Osteocyte (in vitro differentiated cells): ENCODE measurements around the gene CLIP4. TPM values are rescaled to one million over a fixed set of nuclear protein-coding genes. Genes with fewer than 3 reads are reported as not detected.
A peak's percentile ranks its signal among the peaks of the same experiment; 100 is the strongest.
"Not testable (repeated sequence)": the region's sequence is repeated elsewhere in the genome, so short reads cannot be mapped to it uniquely, and the experiment has no call there.

Source experiments
- DNase-seq: peaks from one replicate; pipeline ENCODE4 v3.0.0; 2021; ENCODE audit warnings: mixed read lengths; ENCODE audit not compliant: unreplicated experiment; ENCODE audit errors: extremely low spot score
- H3K27ac Mint-ChIP-seq: one replicate; pipeline ENCODE4 v1.8.0; 2021; ENCODE audit warnings: mild to moderate bottlenecking, mixed read lengths; ENCODE audit not compliant: unreplicated experiment
- H3K27me3 Mint-ChIP-seq: one replicate; pipeline ENCODE4 v1.8.0; 2021; ENCODE audit warnings: mixed read lengths; ENCODE audit not compliant: unreplicated experiment
- H3K36me3 Mint-ChIP-seq: one replicate; pipeline ENCODE4 v1.8.0; 2021; ENCODE audit warnings: mixed read lengths; ENCODE audit not compliant: unreplicated experiment
- H3K4me1 Mint-ChIP-seq: one replicate; pipeline ENCODE4 v1.8.0; 2021; ENCODE audit warnings: mixed read lengths; ENCODE audit not compliant: unreplicated experiment
- H3K4me3 Mint-ChIP-seq: one replicate; pipeline ENCODE4 v1.8.0; 2021; ENCODE audit warnings: mild to moderate bottlenecking, moderate library complexity, mixed read lengths; ENCODE audit not compliant: unreplicated experiment
- H3K9me3 Mint-ChIP-seq: one replicate; pipeline ENCODE4 v1.8.0; 2021; ENCODE audit warnings: mixed read lengths; ENCODE audit not compliant: unreplicated experiment
- total RNA-seq: library from RNA; stranded (reverse); gene quantifications from 2 replicates; pipeline ENCODE4 v1.2.1, GENCODE V29; 2021
- TF ChIP-seq, protein P1 (sequence below): fragments of 200-600 bp; sonication (generic); IDR thresholded peaks from 2 replicates; pipeline ENCODE4 v1.5.0; 2021; ENCODE audit warnings: antibody characterized with exemption, mild to moderate bottlenecking, moderate library complexity

Gene CLIP4
- total RNA-seq, 1 donor from 2014 or later = 24.6 TPM

DNA sequence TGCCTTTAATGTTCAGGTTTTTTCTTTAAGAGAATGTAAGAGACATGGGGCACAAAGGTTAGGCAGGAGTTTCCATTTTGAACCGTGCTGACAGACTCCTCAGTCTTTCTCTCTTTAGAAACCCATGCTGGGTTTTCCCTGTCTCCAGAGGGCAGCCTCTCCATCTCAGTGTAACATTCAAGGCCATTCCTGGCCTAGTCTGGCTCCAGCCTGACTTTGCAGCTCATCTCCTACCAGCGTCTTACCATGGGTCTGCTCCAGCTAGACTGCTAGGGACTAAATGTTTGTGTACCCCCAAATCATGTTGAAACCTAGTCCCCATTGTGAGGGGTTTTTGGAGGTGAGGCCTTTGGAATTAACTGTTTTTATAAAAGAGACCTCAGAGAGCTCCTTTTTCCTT is 9.8 kb upstream of the CLIP4 start:
- no peak overlapping the region for H3K4me3 Mint-ChIP-seq
- no peak for DNase-seq
- H3K36me3 Mint-ChIP-seq = no peaks in the 10 kb centered on the region
- TF ChIP-seq, protein P1, sequence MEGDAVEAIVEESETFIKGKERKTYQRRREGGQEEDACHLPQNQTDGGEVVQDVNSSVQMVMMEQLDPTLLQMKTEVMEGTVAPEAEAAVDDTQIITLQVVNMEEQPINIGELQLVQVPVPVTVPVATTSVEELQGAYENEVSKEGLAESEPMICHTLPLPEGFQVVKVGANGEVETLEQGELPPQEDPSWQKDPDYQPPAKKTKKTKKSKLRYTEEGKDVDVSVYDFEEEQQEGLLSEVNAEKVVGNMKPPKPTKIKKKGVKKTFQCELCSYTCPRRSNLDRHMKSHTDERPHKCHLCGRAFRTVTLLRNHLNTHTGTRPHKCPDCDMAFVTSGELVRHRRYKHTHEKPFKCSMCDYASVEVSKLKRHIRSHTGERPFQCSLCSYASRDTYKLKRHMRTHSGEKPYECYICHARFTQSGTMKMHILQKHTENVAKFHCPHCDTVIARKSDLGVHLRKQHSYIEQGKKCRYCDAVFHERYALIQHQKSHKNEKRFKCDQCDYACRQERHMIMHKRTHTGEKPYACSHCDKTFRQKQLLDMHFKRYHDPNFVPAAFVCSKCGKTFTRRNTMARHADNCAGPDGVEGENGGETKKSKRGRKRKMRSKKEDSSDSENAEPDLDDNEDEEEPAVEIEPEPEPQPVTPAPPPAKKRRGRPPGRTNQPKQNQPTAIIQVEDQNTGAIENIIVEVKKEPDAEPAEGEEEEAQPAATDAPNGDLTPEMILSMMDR = no peak
- H3K27ac Mint-ChIP-seq = no peak overlapping the region
- H3K9me3 Mint-ChIP-seq = no peaks in the 10 kb centered on the region
- H3K4me1 Mint-ChIP-seq = peaks cover 10% of the 10 kb centered on the region
- H3K27me3 Mint-ChIP-seq = no peaks in the 10 kb centered on the region

DNA sequence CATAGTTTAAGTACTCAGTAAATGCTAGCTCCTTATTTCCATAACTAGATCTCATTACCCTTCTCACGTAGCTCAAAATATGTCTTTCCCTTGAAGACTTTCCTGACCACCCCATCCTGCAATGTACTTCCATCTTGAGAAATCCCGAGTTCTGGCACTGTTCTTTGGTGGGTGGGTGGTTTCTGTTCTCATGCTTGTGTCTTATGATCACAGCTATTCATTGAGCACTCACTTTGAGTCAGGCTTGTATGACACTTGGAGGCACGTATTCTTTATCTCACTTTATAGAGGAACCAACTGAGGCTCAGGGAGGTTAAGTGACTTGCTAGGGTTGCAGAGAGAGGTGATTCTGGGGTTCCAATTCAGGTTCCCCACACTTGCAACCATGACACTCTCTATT is 9.0 kb upstream of the CLIP4 start:
- Mint-ChIP-seq H3K27me3 (no peaks in the 10 kb centered on the region), H3K36me3 (no peaks in the 10 kb centered on the region), H3K4me3 (no peak overlapping the region), H3K27ac (no peak overlapping the region), H3K9me3 (no peaks in the 10 kb centered on the region), H3K4me1 (peaks cover 10% of the 10 kb centered on the region)
- TF ChIP-seq, protein P1 = no peak
- DNase-seq = no peak

DNA sequence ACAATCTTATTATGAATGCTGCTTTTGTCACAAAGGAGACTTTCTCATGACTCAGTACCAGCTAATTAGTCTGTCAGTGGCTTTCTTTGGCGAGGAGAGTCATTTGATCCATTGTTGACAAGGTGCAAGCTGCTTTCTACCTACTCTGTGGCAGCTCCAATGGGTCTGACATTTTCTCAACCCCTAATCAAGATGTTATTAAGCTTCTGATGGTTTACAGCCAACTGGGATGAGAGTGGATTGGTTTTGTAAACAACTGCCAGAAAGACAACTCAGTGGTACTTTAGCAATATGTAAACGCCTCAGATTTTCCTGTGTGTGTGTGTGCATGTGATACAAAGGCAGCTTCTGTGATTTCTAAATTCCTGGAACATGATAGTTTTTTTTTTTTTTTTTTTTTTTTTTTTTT is 8.2 kb upstream of the CLIP4 start:
- TF ChIP-seq, protein P1 = no peak
- Mint-ChIP-seq H3K36me3 (no peaks in the 10 kb centered on the region), H3K27me3 (no peaks in the 10 kb centered on the region), H3K4me3 (no peak overlapping the region), H3K4me1 (peaks cover 10% of the 10 kb centered on the region), H3K27ac (no peak overlapping the region), H3K9me3 (no peaks in the 10 kb centered on the region)
- DNase-seq = no peak

DNA sequence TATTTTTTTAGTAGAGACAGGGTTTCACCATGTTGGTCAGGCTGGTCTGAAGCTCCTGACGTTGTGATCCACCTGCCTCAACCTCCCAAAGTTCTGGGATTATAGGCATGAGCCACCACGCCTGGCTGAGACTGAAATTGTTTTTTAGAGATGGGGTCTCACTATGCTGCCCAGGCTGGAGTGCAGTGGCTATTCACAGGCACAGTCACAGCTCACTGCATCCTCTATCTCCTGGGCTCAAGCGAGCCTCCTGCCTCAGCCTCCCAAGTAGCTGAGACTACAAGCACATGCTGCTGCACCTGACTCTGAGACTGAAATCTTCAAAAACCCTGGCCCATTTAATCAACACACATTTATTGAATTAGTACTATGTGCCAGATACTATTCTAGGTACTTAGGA is 7.7 kb upstream of the CLIP4 start:
- peak overlapping the region; percentile 84 for H3K27ac Mint-ChIP-seq
- H3K27me3 Mint-ChIP-seq, H3K4me3 Mint-ChIP-seq: not testable (repeated sequence)

DNA sequence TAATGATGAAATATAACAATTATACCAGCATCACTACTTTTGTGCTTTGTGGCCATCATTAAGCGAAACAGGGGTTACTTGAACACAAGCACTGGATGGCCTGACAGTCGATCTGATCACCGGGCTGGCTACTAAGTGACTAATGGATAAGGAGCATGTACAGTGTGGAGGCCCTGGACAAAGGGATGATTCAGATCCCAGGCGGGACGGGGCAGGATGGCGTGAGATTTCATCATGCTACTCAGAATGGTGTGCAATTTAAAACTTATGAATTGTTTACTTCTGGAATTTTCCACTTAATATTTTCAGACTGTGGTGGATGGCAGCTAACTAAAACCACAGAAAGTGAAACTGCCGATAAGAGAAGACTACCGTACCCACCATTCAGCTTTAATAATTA is 7.0 kb upstream of the CLIP4 start:
- TF ChIP-seq, protein P1 = no peak
- Mint-ChIP-seq H3K4me3 (no peak overlapping the region), H3K27me3 (no peaks in the 10 kb centered on the region), H3K4me1 (peaks cover 10% of the 10 kb centered on the region), H3K36me3 (no peaks in the 10 kb centered on the region), H3K27ac (peak overlapping the region; percentile 84), H3K9me3 (no peaks in the 10 kb centered on the region)
- DNase-seq = no peak

More for the DNA sequence above, 7.7 kb upstream of the CLIP4 start:
- not testable (repeated sequence) for DNase-seq, H3K9me3 Mint-ChIP-seq, H3K36me3 Mint-ChIP-seq
- peaks cover 10% of the 10 kb centered on the region for H3K4me1 Mint-ChIP-seq

DNA sequence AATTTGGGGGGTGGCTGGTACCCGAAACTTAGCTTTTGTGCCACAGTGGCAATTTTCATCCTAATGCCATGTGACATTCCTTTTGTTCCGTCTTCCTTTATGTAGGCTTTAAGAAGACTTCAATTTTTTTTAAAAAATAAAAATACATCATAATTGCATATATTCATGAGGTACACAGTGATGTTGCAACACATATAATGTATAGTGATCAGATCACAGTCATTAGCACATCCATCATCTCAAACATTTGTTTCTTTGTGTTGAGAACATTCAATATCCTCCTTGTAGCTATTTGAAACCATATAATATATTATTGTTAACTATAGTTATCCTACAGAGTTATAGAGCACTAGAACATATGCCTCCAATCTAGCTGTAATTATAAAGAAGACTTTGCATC is 6.0 kb upstream of the CLIP4 start:
- TF ChIP-seq, protein P1 = no peak
- H3K9me3 Mint-ChIP-seq = no peaks in the 10 kb centered on the region
- H3K27me3 Mint-ChIP-seq = no peaks in the 10 kb centered on the region
- H3K27ac Mint-ChIP-seq = no peak overlapping the region
- H3K36me3 Mint-ChIP-seq = no peaks in the 10 kb centered on the region
- no peak overlapping the region for H3K4me3 Mint-ChIP-seq
- H3K4me1 Mint-ChIP-seq = peaks cover 18% of the 10 kb centered on the region
- DNase-seq = no peak
